ENCODE measurements around the gene ZCCHC8.
"Not testable (repeated sequence)": the region's sequence is repeated elsewhere in the genome, so short reads cannot be mapped to it uniquely, and the experiment has no call there.

GRCh38 chr12:122429043-122429442 is 71.7 kb downstream of the ZCCHC8 start:
- TF ChIP-seq CTCF, POLR2A (IDR thresholded peaks at IDR 0.05): not testable (repeated sequence)

Measured in esophagus squamous epithelium (tissue), 4 donors.